Measurements from ENCODE around the gene SLC35F3. TPM values are rescaled to one million over a fixed set of nuclear protein-coding genes. Genes with fewer than 3 reads are reported as not detected.

The SLC35F3 gene
- total and polyA plus RNA-seq, 9 of the 15 experiments (the other 6 are each of a cell fraction or from before 2014, with no cell fraction given) = 0.04 to 0.07 (median 0.04) TPM; not detected in 6

DNA sequence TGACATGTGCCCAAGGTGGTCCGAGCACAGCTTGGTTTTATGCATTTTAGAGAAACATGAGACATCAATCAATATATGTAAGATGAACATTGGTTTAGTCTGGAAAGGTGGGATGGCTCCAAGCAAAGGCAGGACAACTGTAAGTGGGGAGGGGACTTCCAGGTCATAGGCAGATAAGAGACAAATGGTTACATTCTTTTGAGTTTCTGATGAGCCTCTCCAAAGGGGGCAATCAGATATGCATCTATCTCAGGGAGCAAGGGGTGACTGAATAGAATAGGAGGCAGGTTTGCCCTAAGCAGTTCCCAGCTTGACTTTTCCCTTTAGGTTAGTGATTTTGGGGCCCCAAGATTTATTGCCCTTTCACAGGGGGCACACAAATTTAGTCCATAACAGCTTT lies 374.5 kb downstream of the SLC35F3 start:
- H2AFZ ChIP-seq (ENCODE audit: low read depth, low read length) = no peak overlapping the region
- H3K9me1 ChIP-seq (ENCODE audit: control insufficient read depth, insufficient read depth, low read length) = no peaks in the 10 kb centered on the region
- intact Hi-C loops (cut with micrococcal nuclease) (no loop called here), in situ Hi-C loops (cut with MboI) (no loop called here)
- POLR2A ChIA-PET = no interaction called here
- H4K20me1 ChIP-seq (replicated peaks; ENCODE audit: control insufficient read depth, insufficient read depth, low read length) = no peaks in the 10 kb centered on the region
- H3K9ac ChIP-seq (ENCODE audit: insufficient read depth in 1 of 2, low read depth in 2 of 2, low read length in 2 of 2) = no peak overlapping the region
- no peaks in the 10 kb centered on the region for H3K4me1 ChIP-seq (replicated peaks in 1 of 2; ENCODE audit: control insufficient read depth in 2 of 2, insufficient read depth in 2 of 2, low read length in 2 of 2)
- H3K9me3 ChIP-seq (replicated peaks; ENCODE audit: control insufficient read depth, insufficient read depth, low read depth, low read length) = no peaks in the 10 kb centered on the region
- H3K79me2 ChIP-seq (ENCODE audit: control insufficient read depth, insufficient read depth, low read length) = no peaks in the 10 kb centered on the region
- no peak for DNase-seq (ENCODE audit: extremely low read depth in 1 of 4, low spot score in 3 of 4)
- FAIRE-seq = no peak
- ATAC-seq = no peak
- no peaks in the 10 kb centered on the region for H3K36me3 ChIP-seq (ENCODE audit: control insufficient read depth, insufficient read depth, low read length)
- H3K27me3 ChIP-seq (ENCODE audit: control insufficient read depth in 2 of 2, insufficient read depth in 2 of 2, low read length in 2 of 2) = peaks cover 9 to 39% of the 10 kb centered on the region in 2 experiments
- WGBS (ENCODE audit: insufficient coverage, low coverage, missing lambda C conversion rate) = 0% methylated on average over 1 of the region's 1 CpG
- H3K27ac ChIP-seq (ENCODE audit: extremely low read depth, low read depth, low read length) = no peak overlapping the region
- H3K4me3 ChIP-seq = no peak overlapping the region
- CTCF ChIA-PET (ENCODE audit: low intra/inter-chr PET ratio) = no interaction called here
- BruUV-seq (replicated peaks) = no TSS peak
- no peak overlapping the region for H3K4me2 ChIP-seq (ENCODE audit: insufficient read depth, low read length)
- TF ChIP-seq EHMT2 (IDR thresholded peaks at IDR 0.05) (no peak), ZNF696 (CRISPR knock-in tag; conservative IDR thresholded peaks at IDR 0.05) (no peak), ZNF583 (CRISPR knock-in tag; IDR thresholded peaks at IDR 0.05) (no peak), HOMEZ (CRISPR knock-in tag; IDR thresholded peaks at IDR 0.05) (no peak), TOE1 (IDR thresholded peaks at IDR 0.05; ENCODE audit: borderline replicate concordance) (no peak), TOE1 (CRISPR knock-in tag; IDR thresholded peaks at IDR 0.05; ENCODE audit: borderline replicate concordance, low read depth) (no peak), SETDB1 (IDR thresholded peaks at IDR 0.05; ENCODE audit: low read length) (no peak), CHD7 (IDR thresholded peaks at IDR 0.05; ENCODE audit: low read depth, low read length) (no peak), CXXC5 (CRISPR knock-in tag; IDR thresholded peaks at IDR 0.05) (no peak), MXI1 (IDR thresholded peaks at IDR 0.05; ENCODE audit: low read depth, low read length) (no peak)

Measured in K562 (cell line).